ACC112 (cell line): ENCODE data around the gene GPR151.

ENCODE experiments used
- H2AFZ ChIP-seq: fragments of 200-600 bp; sonication (generic); one replicate; pipeline ENCODE4 v1.6.0; 2017; ENCODE audit warnings: antibody characterized with exemption, low read length; ENCODE audit not compliant: unreplicated experiment
- H3K27ac ChIP-seq: fragments of 200-600 bp; sonication (generic); 2 replicates; pipeline ENCODE4 v1.5.1; 2014; ENCODE audit warnings: low read depth, mild to moderate bottlenecking, antibody characterized with exemption, low read length, moderate library complexity
- H3K27me3 ChIP-seq: fragments of 200-600 bp; sonication (generic); 2 replicates; pipeline ENCODE4 v1.6.1; 2014; ENCODE audit warnings: mild to moderate bottlenecking, antibody characterized with exemption, low read length, moderate library complexity, mixed read lengths; ENCODE audit not compliant: insufficient read depth
- H3K36me3 ChIP-seq: fragments of 200-600 bp; sonication (generic); 2 replicates; pipeline ENCODE4 v1.6.1; 2016; ENCODE audit warnings: mild to moderate bottlenecking, antibody characterized with exemption, low read length, moderate library complexity, mixed read lengths; ENCODE audit not compliant: insufficient read depth
- H3K4me1 ChIP-seq: fragments of 200-600 bp; sonication (generic); one replicate; pipeline ENCODE4 v1.6.1; 2016; ENCODE audit warnings: low read length, mixed read lengths; ENCODE audit not compliant: insufficient read depth, unreplicated experiment, control insufficient read depth
- H3K4me3 ChIP-seq: fragments of 200-600 bp; sonication (generic); 2 replicates; pipeline ENCODE4 v1.5.1; 2014; ENCODE audit warnings: mild to moderate bottlenecking, low read depth, low read length
- H3K79me2 ChIP-seq: fragments of 200-600 bp; sonication (generic); one replicate; pipeline ENCODE4 v1.6.0; 2016; ENCODE audit warnings: low read length; ENCODE audit not compliant: control insufficient read depth, unreplicated experiment, insufficient read depth

GPR151 gene

GRCh38 chr5:146521403-146522106, 5.6 kb upstream of the GPR151 start:
- H3K4me3 ChIP-seq = no peak overlapping the region
- no peaks in the 10 kb centered on the region for H3K4me1 ChIP-seq
- peaks cover 18% of the 10 kb centered on the region for H3K27me3 ChIP-seq
- no peaks in the 10 kb centered on the region for H3K79me2 ChIP-seq
- no peak overlapping the region for H2AFZ ChIP-seq
- H3K27ac ChIP-seq = no peak overlapping the region
- no peaks in the 10 kb centered on the region for H3K36me3 ChIP-seq

DNA sequence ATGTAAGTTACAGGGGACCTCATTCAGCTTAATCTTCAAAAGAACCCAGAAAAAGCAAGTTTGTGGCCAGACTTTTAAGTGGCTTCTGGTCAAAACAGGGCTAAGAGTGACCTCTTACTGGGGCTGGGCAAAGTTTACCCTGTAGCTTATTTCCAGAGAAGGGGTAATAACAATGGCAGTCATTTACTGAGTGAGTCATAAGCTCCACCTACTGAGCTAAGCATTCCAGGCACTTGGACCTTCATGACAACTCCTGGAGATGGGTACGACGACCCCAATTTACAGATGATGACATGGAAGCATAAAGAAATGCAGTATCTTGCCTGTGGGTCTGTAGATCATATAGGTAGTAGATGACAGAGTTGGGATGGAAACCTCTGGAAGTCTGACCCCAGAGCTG, 4.7 kb upstream of the GPR151 start:
- H3K79me2 ChIP-seq = no peaks in the 10 kb centered on the region
- no peak overlapping the region for H2AFZ ChIP-seq
- no peaks in the 10 kb centered on the region for H3K4me1 ChIP-seq
- no peak overlapping the region for H3K4me3 ChIP-seq
- peaks cover 18% of the 10 kb centered on the region for H3K27me3 ChIP-seq
- no peak overlapping the region for H3K27ac ChIP-seq
- H3K36me3 ChIP-seq = no peaks in the 10 kb centered on the region

DNA sequence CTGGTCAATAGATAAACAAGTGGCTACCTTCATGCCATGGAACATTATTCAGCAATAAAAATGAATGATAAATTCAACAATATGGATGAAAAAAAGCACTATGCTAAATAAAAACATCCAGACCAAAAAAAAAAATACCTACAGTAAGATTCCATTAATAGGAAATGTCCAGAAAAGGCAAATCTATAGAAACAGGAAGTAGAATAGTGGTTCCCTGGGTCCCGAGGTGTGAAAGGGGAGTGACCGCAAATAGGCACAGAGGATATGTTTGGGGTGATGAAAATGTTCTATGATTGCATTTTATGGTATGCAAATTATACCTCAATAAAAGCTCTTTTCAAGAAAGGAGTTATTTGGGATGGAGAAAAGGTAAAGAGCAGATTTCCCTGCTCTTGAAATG, 3.6 kb upstream of the GPR151 start:
- no peaks in the 10 kb centered on the region for H3K4me1 ChIP-seq
- no peak overlapping the region for H3K4me3 ChIP-seq
- H2AFZ ChIP-seq = no peak overlapping the region
- H3K27me3 ChIP-seq = peaks cover 14% of the 10 kb centered on the region
- H3K36me3 ChIP-seq = no peaks in the 10 kb centered on the region
- no peaks in the 10 kb centered on the region for H3K79me2 ChIP-seq
- H3K27ac ChIP-seq = no peak overlapping the region

DNA sequence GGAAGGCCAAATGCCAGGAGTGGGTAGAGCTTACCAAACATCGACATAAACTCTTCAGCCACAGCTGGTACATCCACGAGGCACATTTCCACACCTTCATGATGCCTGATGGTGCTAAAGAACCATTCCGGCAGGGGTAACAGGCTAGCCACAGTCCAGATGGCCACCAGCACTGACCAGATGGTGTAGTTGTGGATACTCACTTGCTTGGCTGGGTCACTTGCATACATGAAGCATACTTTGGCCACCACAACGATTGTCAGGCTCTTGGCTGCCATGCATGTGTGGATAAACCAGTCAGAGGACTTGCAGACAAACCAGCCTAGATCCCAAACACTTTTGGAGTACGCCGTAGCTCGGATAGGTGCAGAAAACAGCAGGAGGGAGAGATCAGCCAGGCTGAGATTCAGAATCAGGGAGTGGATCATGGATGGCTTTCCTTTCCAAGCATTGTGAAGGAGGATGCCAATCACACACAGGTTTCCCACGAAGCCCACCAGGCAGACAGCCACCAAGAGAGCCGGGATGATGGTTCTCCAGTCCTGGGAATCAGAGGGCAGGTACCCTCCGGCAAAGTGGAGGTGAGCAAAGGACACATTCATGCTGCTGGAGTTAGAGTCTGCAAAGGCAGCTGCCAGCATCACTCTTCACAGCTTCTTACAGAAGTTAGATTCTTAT, 378 bp downstream of the GPR151 start:
- no peak overlapping the region for H3K27ac ChIP-seq
- no peaks in the 10 kb centered on the region for H3K79me2 ChIP-seq
- H3K36me3 ChIP-seq = peaks cover 5% of the 10 kb centered on the region
- no peak overlapping the region for H3K4me3 ChIP-seq
- H3K27me3 ChIP-seq = no peaks in the 10 kb centered on the region
- peaks cover 3% of the 10 kb centered on the region for H3K4me1 ChIP-seq
- H2AFZ ChIP-seq = no peak overlapping the region

- H2AFZ ChIP-seq = no peak overlapping the region
- H3K27me3 ChIP-seq = no peaks in the 10 kb centered on the region
- H3K4me3 ChIP-seq = no peak overlapping the region
- peaks cover 7% of the 10 kb centered on the region for H3K36me3 ChIP-seq
- H3K27ac ChIP-seq = no peak overlapping the region
- H3K79me2 ChIP-seq = no peaks in the 10 kb centered on the region
- peaks cover 7% of the 10 kb centered on the region for H3K4me1 ChIP-seq
Observed at GRCh38 chr5:146514575-146514974, 1.4 kb downstream of the GPR151 start.

GRCh38 chr5:146513462-146513861, 2.5 kb downstream of the GPR151 start:
- Histone ChIP-seq H3K36me3 (peaks cover 19% of the 10 kb centered on the region), H3K27ac (no peak overlapping the region), H3K27me3 (no peaks in the 10 kb centered on the region), H3K4me1 (peaks cover 7% of the 10 kb centered on the region), H2AFZ (no peak overlapping the region), H3K79me2 (no peaks in the 10 kb centered on the region), H3K4me3 (no peak overlapping the region)

DNA sequence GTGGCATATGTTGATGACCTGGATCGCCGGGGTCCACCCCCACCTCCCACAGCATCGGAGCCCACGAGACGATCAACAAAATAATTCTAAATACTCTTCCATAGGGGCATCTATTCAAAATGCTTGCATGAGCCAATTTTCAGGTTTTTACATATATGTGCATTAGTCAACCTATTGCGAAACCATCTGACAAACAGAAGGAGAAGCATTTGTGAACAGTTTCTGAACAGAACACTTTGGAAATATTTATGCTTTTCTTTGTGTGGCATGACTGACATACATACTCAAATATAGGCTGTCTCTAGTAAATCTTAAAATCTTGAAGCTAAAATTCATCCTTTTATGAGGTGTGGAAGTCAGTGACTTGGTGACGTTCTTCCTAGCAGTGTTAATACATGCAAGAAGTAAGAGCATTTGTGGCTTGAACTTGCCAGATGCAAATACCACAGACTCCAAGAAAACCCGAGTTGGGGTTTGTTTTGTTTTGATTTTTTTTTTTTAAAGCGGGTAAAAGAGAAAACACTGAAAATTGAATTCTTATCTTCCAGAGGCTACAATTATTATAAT, 5.3 kb downstream of the GPR151 start:
- Histone ChIP-seq H3K4me3 (no peak overlapping the region), H3K79me2 (no peaks in the 10 kb centered on the region), H2AFZ (no peak overlapping the region), H3K4me1 (peaks cover 7% of the 10 kb centered on the region), H3K27ac (no peak overlapping the region), H3K36me3 (peaks cover 39% of the 10 kb centered on the region), H3K27me3 (no peaks in the 10 kb centered on the region)

GRCh38 chr5:146507428-146507827, 8.6 kb downstream of the GPR151 start:
- Histone ChIP-seq H2AFZ (no peak overlapping the region), H3K27ac (no peak overlapping the region), H3K36me3 (peaks cover 54% of the 10 kb centered on the region), H3K79me2 (no peaks in the 10 kb centered on the region), H3K27me3 (no peaks in the 10 kb centered on the region), H3K4me3 (no peak overlapping the region), H3K4me1 (peaks cover 7% of the 10 kb centered on the region)

- peaks cover 25% of the 10 kb centered on the region for H3K36me3 ChIP-seq
- no peak overlapping the region for H2AFZ ChIP-seq
- H3K4me1 ChIP-seq = no peaks in the 10 kb centered on the region
- no peaks in the 10 kb centered on the region for H3K27me3 ChIP-seq
- no peak overlapping the region for H3K4me3 ChIP-seq
- H3K79me2 ChIP-seq = no peaks in the 10 kb centered on the region
- H3K27ac ChIP-seq = no peak overlapping the region
Observed at GRCh38 chr5:146499680-146500079, 16.3 kb downstream of the GPR151 start.

DNA sequence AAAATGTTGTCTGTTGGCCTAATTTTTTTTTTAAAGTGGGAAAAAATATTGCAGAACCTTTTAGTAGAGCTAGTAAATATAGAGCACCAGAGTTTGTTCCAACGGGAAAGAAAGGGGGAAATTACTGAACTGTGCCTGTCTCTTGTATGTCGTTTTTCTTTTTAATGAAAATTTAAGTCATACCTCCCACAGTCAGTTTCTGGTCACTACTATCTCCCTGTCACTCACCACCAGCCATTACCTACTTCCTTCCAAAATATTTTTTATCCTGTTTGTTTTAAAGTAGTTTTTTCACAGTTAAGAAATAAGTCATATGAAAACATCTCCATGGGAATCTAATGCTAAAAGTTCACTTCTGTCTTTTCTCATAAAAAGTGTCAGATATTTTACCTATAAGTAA, 21.3 kb downstream of the GPR151 start:
- no peak overlapping the region for H3K4me3 ChIP-seq
- H3K27ac ChIP-seq = no peak overlapping the region
- peaks cover 20% of the 10 kb centered on the region for H3K36me3 ChIP-seq
- H3K79me2 ChIP-seq = no peaks in the 10 kb centered on the region
- no peaks in the 10 kb centered on the region for H3K4me1 ChIP-seq
- no peak overlapping the region for H2AFZ ChIP-seq
- no peaks in the 10 kb centered on the region for H3K27me3 ChIP-seq
